ENCODE results near the gene COL18A1. TPM values are rescaled to one million over a fixed set of nuclear protein-coding genes. Genes with fewer than 3 reads are reported as not detected.

Gene COL18A1
- polyA plus RNA-seq, 1 experiment, result 25.3 TPM

DNA sequence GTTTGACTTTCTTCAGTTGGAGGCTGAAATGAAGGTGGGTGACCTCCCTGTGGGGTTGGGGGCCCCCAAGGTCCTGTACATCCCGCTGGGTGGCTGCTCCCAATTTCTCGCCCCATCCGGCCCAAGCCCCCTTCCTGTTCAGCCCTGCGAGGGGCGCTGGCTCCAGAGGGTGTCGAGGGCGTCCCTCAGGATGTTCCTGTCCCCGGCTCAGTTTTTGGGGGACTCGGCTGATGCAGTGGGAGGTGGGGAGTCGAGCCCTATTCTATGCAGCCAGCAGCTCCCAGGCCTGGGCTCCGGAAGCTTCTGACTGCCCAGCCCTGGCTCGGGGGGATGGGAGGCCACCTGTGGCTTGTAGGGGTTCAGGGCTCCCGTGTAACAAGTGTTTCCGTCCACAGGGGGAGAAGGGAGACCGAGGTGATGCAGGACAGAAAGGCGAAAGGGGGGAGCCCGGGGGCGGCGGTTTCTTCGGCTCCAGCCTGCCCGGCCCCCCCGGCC, 99.1 kb downstream of the COL18A1 start:
- no peak for DNase-seq (ENCODE audit: low read depth, low spot score)
- ChIA-PET CTCF (no interaction called here), POLR2A (no interaction called here)
- H3K9me3 ChIP-seq (ENCODE audit: control insufficient read depth, insufficient read depth, low read length), result peaks cover 5% of the 10 kb centered on the region; the same call in 1 of the 2 replicates
- H3K27me3 ChIP-seq (ENCODE audit: control insufficient read depth, insufficient read depth, low read length), result no peaks in the 10 kb centered on the region
- no peak for TF ChIP-seq CTCF (IDR thresholded peaks at IDR 0.05; ENCODE audit: low read depth, low read length)
- no peak overlapping the region for H3K4me3 ChIP-seq (ENCODE audit: low read depth, low read length)
- H3K27ac ChIP-seq (ENCODE audit: low read depth, low read length), result no peak overlapping the region

DNA sequence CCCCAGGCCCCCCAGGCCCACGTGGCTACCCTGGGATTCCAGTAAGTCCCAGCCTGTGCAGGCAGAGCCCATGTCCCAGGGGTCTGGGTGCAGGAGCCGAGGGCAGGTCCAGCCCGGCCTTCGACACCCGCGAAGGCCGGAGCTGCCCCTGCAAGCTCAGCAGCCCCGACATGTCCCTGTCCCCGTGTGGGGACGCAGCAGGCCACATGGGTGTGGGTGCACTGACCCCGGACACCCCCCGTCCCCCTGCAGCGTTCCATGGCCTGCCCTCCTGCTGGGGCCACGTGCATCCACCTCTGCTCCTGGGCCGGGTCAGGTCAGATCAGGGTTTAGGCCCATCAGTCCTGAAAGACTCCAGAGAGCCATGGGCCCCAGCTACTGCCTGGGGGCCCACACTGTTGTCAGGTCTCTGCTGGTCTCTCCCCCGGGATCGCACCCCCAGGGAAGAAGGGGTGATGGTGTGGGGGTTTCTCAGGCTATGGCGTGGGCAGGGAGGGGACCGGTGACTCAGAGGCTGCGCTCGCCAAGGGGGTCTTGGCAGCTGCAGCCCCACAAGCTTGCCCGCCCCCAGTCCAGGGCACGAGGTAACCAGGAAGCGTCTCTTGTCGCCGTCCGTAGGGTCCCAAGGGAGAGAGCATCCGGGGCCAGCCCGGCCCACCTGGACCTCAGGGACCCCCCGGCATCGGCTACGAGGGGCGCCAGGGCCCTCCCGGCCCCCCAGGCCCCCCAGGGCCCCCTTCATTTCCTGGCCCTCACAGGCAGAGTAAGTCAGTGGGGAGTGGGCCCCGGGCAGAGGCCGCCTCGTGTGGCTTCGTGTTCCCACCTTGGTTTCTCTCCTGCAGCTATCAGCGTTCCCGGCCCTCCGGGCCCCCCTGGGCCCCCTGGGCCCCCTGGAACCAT, 99.8 kb downstream of the COL18A1 start:
- Histone ChIP-seq H3K9me3 (ENCODE audit: control insufficient read depth, insufficient read depth, low read length) (no peaks in the 10 kb centered on the region; the same call in 1 of the 2 replicates), H3K27me3 (ENCODE audit: control insufficient read depth, insufficient read depth, low read length) (no peaks in the 10 kb centered on the region), H3K4me3 (ENCODE audit: low read depth, low read length) (no peak overlapping the region), H3K27ac (ENCODE audit: low read depth, low read length) (no peak overlapping the region)
- no peak for TF ChIP-seq CTCF (IDR thresholded peaks at IDR 0.05; ENCODE audit: low read depth, low read length)
- POLR2A ChIA-PET, result no interaction called here
- CTCF ChIA-PET, result no interaction called here
- DNase-seq (ENCODE audit: low read depth, low spot score), result no peak

DNA sequence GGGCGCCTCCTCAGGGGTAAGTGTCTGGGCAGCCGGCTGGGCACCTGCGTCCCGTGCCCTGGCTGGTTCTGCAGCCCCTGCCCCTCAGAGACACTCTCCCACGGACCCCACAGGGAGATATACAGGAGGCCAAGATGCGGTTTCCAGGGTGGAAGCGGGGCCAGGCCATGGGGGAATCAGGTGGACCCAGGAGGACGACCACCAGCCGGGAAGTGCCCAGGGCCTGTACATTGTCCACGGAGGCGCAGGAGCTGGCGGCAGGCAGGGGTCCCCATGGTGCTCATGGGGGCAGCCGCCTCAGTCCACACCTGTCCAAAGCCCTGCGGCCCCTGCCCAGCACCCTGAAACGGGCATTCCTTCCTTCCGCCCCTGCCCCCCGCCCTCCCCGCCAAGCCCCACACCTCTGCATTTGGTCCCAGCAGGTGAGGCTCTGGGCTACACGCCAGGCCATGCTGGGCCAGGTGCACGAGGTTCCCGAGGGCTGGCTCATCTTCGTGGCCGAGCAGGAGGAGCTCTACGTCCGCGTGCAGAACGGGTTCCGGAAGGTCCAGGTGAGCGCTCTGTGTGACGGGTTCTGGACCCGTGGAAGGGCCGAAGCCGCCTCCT, 100.6 kb downstream of the COL18A1 start:
- H3K27ac ChIP-seq (ENCODE audit: low read depth, low read length), result no peak overlapping the region
- H3K9me3 ChIP-seq (ENCODE audit: control insufficient read depth, insufficient read depth, low read length), result no peaks in the 10 kb centered on the region; the same call in 1 of the 2 replicates
- POLR2A ChIA-PET, result interaction anchor here (1.1 kb wide), 1 partner anchor 323 kb away, joined by 4 read pairs; no protein-coding TSS in a partner anchor
- H3K4me3 ChIP-seq (ENCODE audit: low read depth, low read length), result no peak overlapping the region
- no peak for DNase-seq (ENCODE audit: low read depth, low spot score)
- no peaks in the 10 kb centered on the region for H3K27me3 ChIP-seq (ENCODE audit: control insufficient read depth, insufficient read depth, low read length)
- no peak for TF ChIP-seq CTCF (IDR thresholded peaks at IDR 0.05; ENCODE audit: low read depth, low read length)
- CTCF ChIA-PET, result no interaction called here

DNA sequence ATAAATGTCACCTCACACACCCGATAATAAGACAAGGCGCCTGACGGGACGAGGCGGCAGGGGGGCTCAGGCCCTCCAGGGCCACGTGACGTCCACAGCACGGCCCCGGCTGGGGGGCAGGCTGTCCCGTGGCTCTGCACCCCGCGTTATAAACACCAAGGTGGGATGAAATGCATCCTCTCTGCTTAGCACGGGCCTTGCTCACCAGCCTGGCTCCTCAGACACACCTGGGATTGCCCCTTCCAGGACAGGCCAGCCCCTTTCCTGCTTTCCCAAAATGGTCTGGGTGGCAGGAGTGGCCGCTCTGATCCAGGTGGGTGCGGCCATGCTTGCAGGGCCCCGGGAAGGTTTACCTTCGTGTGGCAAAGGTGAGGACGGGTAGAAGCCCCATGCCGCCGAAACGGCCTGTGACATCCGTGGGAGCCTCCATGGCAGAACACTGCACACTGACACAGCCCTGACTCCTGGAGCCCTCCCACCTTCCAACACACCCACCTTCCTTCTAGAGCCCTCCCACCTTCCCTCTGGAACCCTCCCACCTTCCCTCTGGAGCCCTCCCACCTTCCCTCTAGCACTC, 101.4 kb downstream of the COL18A1 start:
- Histone ChIP-seq H3K4me3 (ENCODE audit: low read depth, low read length) (no peak overlapping the region), H3K9me3 (ENCODE audit: control insufficient read depth, insufficient read depth, low read length) (no peaks in the 10 kb centered on the region; the same call in 1 of the 2 replicates), H3K27ac (ENCODE audit: low read depth, low read length) (no peak overlapping the region), H3K27me3 (ENCODE audit: control insufficient read depth, insufficient read depth, low read length) (no peaks in the 10 kb centered on the region)
- POLR2A ChIA-PET, result interaction anchor here (1.1 kb wide), 1 partner anchor 322 kb away, joined by 4 read pairs; no protein-coding TSS in a partner anchor
- CTCF ChIA-PET, result no interaction called here
- no peak for TF ChIP-seq CTCF (IDR thresholded peaks at IDR 0.05; ENCODE audit: low read depth, low read length)
- no peak for DNase-seq (ENCODE audit: low read depth, low spot score)
